ENCODE results near the gene DBP. TPM values are rescaled to one million over a fixed set of nuclear protein-coding genes. Genes with fewer than 3 reads are reported as not detected.
A peak's percentile ranks its signal among the peaks of the same experiment; 100 is the strongest.

The DBP gene
- total and polyA plus RNA-seq, 2 of the 13 experiments (the other 11 are each of a cell fraction or from before 2014, with no cell fraction given) = 1.7 to 5.8 TPM

- FAIRE-seq = peak; percentile 72
- WGBS (ENCODE audit: low lambda C conversion rate) = 8% methylated on average over 11 of the region's 37 CpGs
- no peak for TF ChIP-seq NFE2L2 (IDR thresholded peaks at IDR 0.05; ENCODE audit: low read length)
- TF ChIP-seq ZFP62 (CRISPR knock-in tag; IDR thresholded peaks at IDR 0.05) = no peak
- TF ChIP-seq AFF4 (CRISPR knock-in tag; IDR thresholded peaks at IDR 0.05) = no peak
- TF ChIP-seq IKZF1 (IDR thresholded peaks at IDR 0.05) = no peak
- TF ChIP-seq SPEN (CRISPR knock-in tag; IDR thresholded peaks at IDR 0.05; ENCODE audit: low read depth) = peak; percentile 65; the same call in 1 of the 2 replicates
- peak; percentile 100 for TF ChIP-seq THRA (CRISPR knock-in tag; IDR thresholded peaks at IDR 0.05; ENCODE audit: borderline replicate concordance)
- TF ChIP-seq ZXDC (CRISPR knock-in tag; IDR thresholded peaks at IDR 0.05) = no peak
- no peak for TF ChIP-seq ZNF18 (CRISPR knock-in tag; IDR thresholded peaks at IDR 0.05; ENCODE audit: insufficient replicate concordance)
- TF ChIP-seq SMAD1 (CRISPR knock-in tag; IDR thresholded peaks at IDR 0.05; ENCODE audit: borderline replicate concordance, low read depth) = no peak
- no peak for TF ChIP-seq MTA3 (CRISPR knock-in tag; IDR thresholded peaks at IDR 0.05)
Measured at GRCh38 chr19:48634424-48635262, 2.5 kb downstream of the DBP start.

More at GRCh38 chr19:48634424-48635262, 2.5 kb downstream of the DBP start:
- Histone ChIP-seq H3K36me3 (replicated peaks in 1 of 2; ENCODE audit: control insufficient read depth in 1 of 2, insufficient read depth in 2 of 2, low read length in 2 of 2) (no peaks in the 10 kb centered on the region), H3K9ac (ENCODE audit: insufficient read depth, low read depth, low read length) (peak overlapping the region; percentile 78), H3K27me3 (ENCODE audit: control insufficient read depth in 1 of 2, insufficient read depth in 2 of 2, low read length in 2 of 2) (peaks cover 0 to 6% of the 10 kb centered on the region in 2 experiments; a peak in 3 of 5 replicates), H3K79me2 (ENCODE audit: insufficient read depth, low read length) (no peaks in the 10 kb centered on the region), H3K4me2 (ENCODE audit: low read depth, low read length) (peak overlapping the region; percentile 96), H3K4me1 (ENCODE audit: insufficient read depth, low read length) (peaks cover 78% of the 10 kb centered on the region), H4K20me1 (ENCODE audit: insufficient read depth, low read length) (no peaks in the 10 kb centered on the region), H3K9me3 (ENCODE audit: low read length) (no peaks in the 10 kb centered on the region), H3K4me3 (replicated peaks in 1 of 3; ENCODE audit: insufficient read depth in 1 of 3, low read depth in 2 of 3, low read length in 3 of 3) (peak overlapping the region; percentile 50 to 76 (median 58)), H3K27ac (ENCODE audit: extremely low read length, insufficient read depth, low read length) (peak overlapping the region; percentile 90), H2AFZ (ENCODE audit: low read length) (no peak overlapping the region)
- DNase-seq (ENCODE audit: low spot score) = peak; percentile 90
- ATAC-seq = peak; percentile 20
- CTCF ChIA-PET (ENCODE audit: low intra/inter-chr PET ratio, low total read pairs) = no interaction called here
- BruUV-seq (replicated peaks) = TSS peak; percentile 91
- POLR2A ChIA-PET = interaction anchor here (0.6 to 5.8 kb wide), 10 partner anchors 10 to 329 kb away, joined by 3 to 61 read pairs (median 3); partner anchors contain the start of genes CA11, RPL18 and SPHK2
- in situ Hi-C loops (cut with HindIII; ENCODE audit: extremely low pct_ligation_motif_present, low pct_unique_long_range_greater_than_20kb) (no loop called here), intact Hi-C loops (cut with micrococcal nuclease; ENCODE audit: unreplicated experiment) (loop anchor here (2.0 kb wide), 1 partner anchor 16 kb away; the partner anchor contains the start of genes RPL18 and SPHK2)

Data from HepG2 (cell line).